Trophoblast cell (in vitro differentiated cells and primary cell): ENCODE results near the gene ATP5F1B.

ENCODE experiments used
- DNase-seq, 2 donors: peaks; one replicate each; pipeline ENCODE4 v3.0.0-alpha.2; 2016
- H2AFZ ChIP-seq: 2 replicates; pipeline ENCODE4 v1.6.1; 2013; ENCODE audit warnings: low read length, moderate library complexity, mild to moderate bottlenecking; ENCODE audit not compliant: insufficient read depth, poor library complexity
- H2AK5ac ChIP-seq: 2 replicates; pipeline ENCODE4 v1.6.1; 2013; ENCODE audit warnings: mild to moderate bottlenecking, low read length
- H2BK120ac ChIP-seq: 2 replicates; pipeline ENCODE4 v1.6.1; 2013; ENCODE audit warnings: low read length, mild to moderate bottlenecking, moderate library complexity; ENCODE audit not compliant: insufficient read depth, poor library complexity
- H2BK12ac ChIP-seq: 2 replicates; pipeline ENCODE4 v1.6.1; 2013; ENCODE audit warnings: mild to moderate bottlenecking, low read length, moderate library complexity
- H2BK5ac ChIP-seq: 2 replicates; pipeline ENCODE4 v1.6.1; 2013; ENCODE audit warnings: low read length, low read depth, moderate library complexity, mild to moderate bottlenecking; ENCODE audit not compliant: poor library complexity
- H3K14ac ChIP-seq: 2 replicates; pipeline ENCODE4 v1.6.1; 2013; ENCODE audit warnings: mild to moderate bottlenecking, low read length
- H3K18ac ChIP-seq: 2 replicates; pipeline ENCODE4 v1.6.1; 2013; ENCODE audit warnings: mild to moderate bottlenecking, low read length
- H3K23ac ChIP-seq: 2 replicates; pipeline ENCODE4 v1.6.1; 2013; ENCODE audit warnings: low read length
- H3K27ac ChIP-seq: 2 replicates; pipeline ENCODE4 v1.5.1; 2013; ENCODE audit warnings: low read depth, mild to moderate bottlenecking, inconsistent platforms, low read length, moderate library complexity
- H3K27me3 ChIP-seq: 2 replicates; pipeline ENCODE4 v1.6.1; 2013; ENCODE audit warnings: inconsistent platforms, mild to moderate bottlenecking, low read length, moderate library complexity; ENCODE audit not compliant: insufficient read depth
- H3K36me3 ChIP-seq, 2 experiments: 1 replicate in 1 of 2; 2 replicates in 1 of 2; pipeline ENCODE4 v1.6.1; 2013; ENCODE audit warnings: low read length in 2 of 2, mild to moderate bottlenecking in 2 of 2, moderate library complexity in 1 of 2; ENCODE audit not compliant: insufficient read depth in 2 of 2, control insufficient read depth in 1 of 2
- H3K4ac ChIP-seq: 2 replicates; pipeline ENCODE4 v1.6.1; 2013; ENCODE audit warnings: low read depth, mild to moderate bottlenecking, low read length, moderate library complexity
- H3K4me1 ChIP-seq, 2 experiments: 1 replicate in 1 of 2; 2 replicates in 1 of 2; pipeline ENCODE4 v1.6.1; 2013; ENCODE audit warnings: low read length in 2 of 2, mild to moderate bottlenecking in 2 of 2, moderate library complexity in 1 of 2; ENCODE audit not compliant: insufficient read depth in 2 of 2, control insufficient read depth in 1 of 2
- H3K4me2 ChIP-seq: 2 replicates; pipeline ENCODE4 v1.6.1; 2013; ENCODE audit warnings: inconsistent platforms, mild to moderate bottlenecking, low read length, moderate library complexity
- H3K4me3 ChIP-seq: 2 replicates; pipeline ENCODE4 v1.5.1; 2013; ENCODE audit warnings: mild to moderate bottlenecking, low read depth, low read length, inconsistent platforms
- H3K79me1 ChIP-seq: one replicate; pipeline ENCODE4 v1.6.1; 2013; ENCODE audit warnings: low read length
- H3K79me2 ChIP-seq: 2 replicates; pipeline ENCODE4 v1.6.1; 2013; ENCODE audit warnings: low read length, mild to moderate bottlenecking; ENCODE audit not compliant: control insufficient read depth, insufficient read depth, poor library complexity
- H3K9ac ChIP-seq: 2 replicates; pipeline ENCODE4 v1.6.1; 2013; ENCODE audit warnings: mild to moderate bottlenecking, low read length
- H3K9me3 ChIP-seq: 2 replicates; pipeline ENCODE4 v1.6.1; 2013; ENCODE audit warnings: low read depth, mild to moderate bottlenecking, control low read depth, inconsistent platforms, low read length; ENCODE audit not compliant: insufficient read depth
- H4K12ac ChIP-seq: 2 replicates; pipeline ENCODE4 v1.6.1; 2013; ENCODE audit warnings: low read depth, mild to moderate bottlenecking, low read length, moderate library complexity
- H4K8ac ChIP-seq: 2 replicates; pipeline ENCODE4 v1.6.1; 2013; ENCODE audit warnings: low read depth, mild to moderate bottlenecking, low read length, moderate library complexity
- H4K91ac ChIP-seq: one replicate; pipeline ENCODE4 v1.6.1; 2013; ENCODE audit warnings: low read depth, mild to moderate bottlenecking, low read length, moderate library complexity
- WGBS: extraction: QIAGEN DNeasy Blood & Tissue Kit; methylation state at CpG from one replicate; pipeline ENCODE4 v1.1.7; 2013; ENCODE audit warnings: missing lambda C conversion rate; ENCODE audit not compliant: insufficient read length, insufficient coverage; ENCODE audit errors: extremely low coverage; 5-methylcytosine and 5-hydroxymethylcytosine counted together

ATP5F1B gene

GRCh38 chr12:56670836-56671235 is 25.1 kb upstream of the ATP5F1B start:
- DNase-seq, result peak; percentile 46 to 64
- Histone ChIP-seq H3K4ac (no peak overlapping the region), H3K79me2 (peaks cover 8% of the 10 kb centered on the region), H4K12ac (no peak overlapping the region), H3K18ac (no peak overlapping the region), H3K14ac (no peak overlapping the region), H3K23ac (no peak overlapping the region), H4K91ac (no peak overlapping the region), H3K4me2 (no peak overlapping the region), H2AFZ (no peak overlapping the region), H3K4me1 (no peaks in the 10 kb centered on the region), H3K27me3 (no peaks in the 10 kb centered on the region), H3K9ac (no peak overlapping the region), H2AK5ac (no peak overlapping the region), H3K79me1 (no peaks in the 10 kb centered on the region), H3K36me3 (peaks cover 35% of the 10 kb centered on the region in 2 experiments), H2BK120ac (no peak overlapping the region), H3K4me3 (no peak overlapping the region), H2BK12ac (no peak overlapping the region), H3K9me3 (no peaks in the 10 kb centered on the region), H4K8ac (no peak overlapping the region), H3K27ac (no peak overlapping the region), H2BK5ac (no peak overlapping the region)
- WGBS, result no CpG with 5 or more reads among the region's 4 CpGs

- Histone ChIP-seq H3K79me1 (no peaks in the 10 kb centered on the region), H3K4ac (no peak overlapping the region), H4K12ac (no peak overlapping the region), H3K23ac (no peak overlapping the region), H3K4me1 (no peaks in the 10 kb centered on the region), H2AK5ac (no peak overlapping the region), H3K4me3 (no peak overlapping the region), H3K27ac (no peak overlapping the region), H3K27me3 (no peaks in the 10 kb centered on the region), H2BK12ac (no peak overlapping the region), H4K91ac (no peak overlapping the region), H3K18ac (no peak overlapping the region), H3K9me3 (no peaks in the 10 kb centered on the region), H3K4me2 (no peak overlapping the region), H4K8ac (no peak overlapping the region), H3K79me2 (no peaks in the 10 kb centered on the region), H2AFZ (no peak overlapping the region), H3K36me3 (peaks cover 34 to 42% of the 10 kb centered on the region in 2 experiments), H2BK5ac (no peak overlapping the region), H2BK120ac (no peak overlapping the region), H3K9ac (no peak overlapping the region), H3K14ac (no peak overlapping the region)
- WGBS, result no CpG with 5 or more reads among the region's 2 CpGs
- no peak for DNase-seq
Observed at GRCh38 chr12:56668197-56668457, 22.3 kb upstream of the ATP5F1B start.

GRCh38 chr12:56661979-56662638 is 16.3 kb upstream of the ATP5F1B start:
- Histone ChIP-seq H2BK120ac (no peak overlapping the region), H4K8ac (no peak overlapping the region), H2BK5ac (no peak overlapping the region), H3K23ac (no peak overlapping the region), H2AFZ (no peak overlapping the region), H2BK12ac (no peak overlapping the region), H3K4ac (no peak overlapping the region), H4K12ac (no peak overlapping the region), H3K4me2 (no peak overlapping the region), H3K9me3 (no peaks in the 10 kb centered on the region), H3K14ac (no peak overlapping the region), H3K27me3 (no peaks in the 10 kb centered on the region), H3K4me1 (no peaks in the 10 kb centered on the region), H3K9ac (no peak overlapping the region), H3K18ac (no peak overlapping the region), H3K79me2 (no peaks in the 10 kb centered on the region), H2AK5ac (no peak overlapping the region), H3K4me3 (no peak overlapping the region), H3K27ac (no peak overlapping the region), H4K91ac (no peak overlapping the region), H3K79me1 (no peaks in the 10 kb centered on the region), H3K36me3 (peaks cover 14 to 19% of the 10 kb centered on the region in 2 experiments)
- no CpG with 5 or more reads among the region's 13 CpGs for WGBS
- DNase-seq, result no peak

- H3K9ac ChIP-seq, result no peak overlapping the region
- no peak overlapping the region for H3K4ac ChIP-seq
- no peak overlapping the region for H2BK5ac ChIP-seq
- no peak overlapping the region for H2AFZ ChIP-seq
- WGBS, result no CpG with 5 or more reads among the region's 7 CpGs
- no peak overlapping the region for H3K18ac ChIP-seq
- H3K79me1 ChIP-seq, result no peaks in the 10 kb centered on the region
- no peaks in the 10 kb centered on the region for H3K4me1 ChIP-seq
- no peak overlapping the region for H2AK5ac ChIP-seq
- H2BK12ac ChIP-seq, result no peak overlapping the region
- no peak overlapping the region for H2BK120ac ChIP-seq
- H4K8ac ChIP-seq, result no peak overlapping the region
- H3K23ac ChIP-seq, result no peak overlapping the region
- H4K12ac ChIP-seq, result no peak overlapping the region
- peak in 1 of 2 donors; percentile 32 for DNase-seq
- no peak overlapping the region for H3K14ac ChIP-seq
- no peak overlapping the region for H4K91ac ChIP-seq
- H3K4me3 ChIP-seq, result no peak overlapping the region
- H3K27me3 ChIP-seq, result no peaks in the 10 kb centered on the region
- no peaks in the 10 kb centered on the region for H3K9me3 ChIP-seq
- no peak overlapping the region for H3K27ac ChIP-seq
- H3K36me3 ChIP-seq, result peaks cover 8 to 14% of the 10 kb centered on the region in 2 experiments
- no peak overlapping the region for H3K4me2 ChIP-seq
- no peaks in the 10 kb centered on the region for H3K79me2 ChIP-seq
Observed at GRCh38 chr12:56661560-56661959, 15.8 kb upstream of the ATP5F1B start.
